NCI-H2029 treated with DMSO at 0.1 percent for 48 hours (cell line): Measurements from ENCODE around the gene DENND11.

Source experiments
- DNase-seq: peaks from one replicate; lab custom pipeline; 2025; lab: John Stamatoyannopoulos, UW

The DENND11 gene

DNA sequence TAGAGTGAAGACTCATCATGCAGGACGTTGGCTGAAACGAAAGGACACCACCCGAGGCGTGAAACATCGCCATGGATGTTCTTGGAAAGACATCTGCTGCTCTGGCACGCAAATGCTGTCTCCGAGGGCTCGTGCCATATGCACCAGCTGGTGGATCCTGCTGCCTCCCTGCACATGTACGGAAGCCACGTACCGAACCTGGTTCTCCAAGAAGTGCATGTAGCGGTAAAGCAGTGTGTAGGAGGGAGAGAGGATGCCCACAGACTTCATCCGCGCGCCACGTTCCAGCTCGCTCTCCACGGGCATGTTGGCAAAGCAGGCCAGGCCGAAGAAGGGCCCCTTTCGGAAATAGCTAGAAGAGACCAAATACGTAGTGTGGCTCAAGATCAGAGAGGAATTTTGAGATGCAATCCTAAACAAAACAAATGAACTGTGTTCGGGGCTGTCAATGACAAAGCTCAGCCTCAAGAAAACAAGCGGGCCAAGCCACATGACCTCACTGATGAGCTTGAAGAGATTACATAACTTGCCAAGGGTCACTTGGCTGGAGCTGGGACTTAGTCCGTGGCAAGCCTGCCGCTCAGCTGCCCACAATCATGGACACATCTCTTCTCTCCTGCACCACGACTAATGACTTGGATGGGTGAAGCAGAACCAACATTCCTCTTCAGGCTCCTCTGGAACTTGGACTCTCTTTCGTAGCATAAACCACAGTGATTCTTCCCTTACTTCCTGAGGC lies 16.5 kb downstream of the DENND11 start:
- DNase-seq, result no peak

GRCh38 chr7:141679014-141679413 lies 23.0 kb downstream of the DENND11 start:
- no peak for DNase-seq

GRCh38 chr7:141676618-141677017 lies 25.3 kb downstream of the DENND11 start:
- no peak for DNase-seq

DNA sequence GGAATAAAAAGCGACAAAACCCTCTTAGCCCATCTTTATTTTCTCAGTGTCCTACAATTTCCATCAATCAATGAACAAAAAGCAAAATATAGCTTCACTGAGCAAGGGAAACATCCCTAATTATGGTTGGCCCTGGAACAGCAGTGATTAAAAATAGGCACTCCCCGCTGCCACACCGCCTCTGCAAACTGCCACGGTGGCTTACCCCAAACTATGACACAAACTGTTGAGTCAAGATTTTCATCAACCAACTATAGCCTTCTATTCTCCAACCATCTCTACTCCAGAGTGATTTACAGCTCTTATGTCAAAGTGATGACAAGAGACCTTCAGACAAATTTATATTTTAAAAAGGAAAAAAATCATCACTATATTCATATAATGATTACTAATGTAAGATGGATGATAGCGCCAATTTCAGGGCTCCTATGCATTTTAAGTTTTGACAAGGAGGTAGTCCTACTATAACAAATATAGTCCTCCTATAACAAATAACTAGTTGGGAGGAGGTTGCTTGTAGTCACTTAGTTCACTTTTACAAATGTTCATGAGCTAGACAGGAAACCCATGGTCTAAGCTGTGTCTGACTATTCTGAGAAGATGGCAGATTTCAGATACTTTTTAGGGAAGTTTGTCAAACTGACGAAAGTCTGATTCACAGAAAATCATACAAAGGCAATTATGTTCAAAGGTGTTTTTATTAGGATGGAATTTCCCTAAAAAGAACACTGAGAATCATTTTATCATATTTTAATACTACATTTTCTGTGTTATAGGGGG lies 26.3 kb downstream of the DENND11 start:
- DNase-seq, result no peak

DNA sequence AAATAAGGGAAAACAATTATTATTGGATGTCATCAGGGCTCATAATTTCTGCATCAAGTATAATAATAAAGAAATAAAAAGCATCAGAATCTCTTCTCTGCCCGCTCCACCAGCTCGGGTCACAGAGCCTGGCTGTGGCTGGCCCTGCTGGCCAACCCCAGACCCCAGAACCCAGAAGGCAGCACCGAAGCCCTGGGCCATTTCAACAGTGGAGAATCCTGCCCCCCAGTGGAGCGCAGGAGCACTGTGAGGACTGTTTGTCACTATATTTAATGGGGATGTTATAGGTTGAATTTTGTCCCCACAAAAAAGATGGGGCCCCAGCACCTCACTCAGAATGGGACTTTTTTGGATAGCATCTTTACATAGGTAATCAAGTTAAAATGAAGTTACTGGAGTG lies 27.3 kb downstream of the DENND11 start:
- DNase-seq, result no peak

DNA sequence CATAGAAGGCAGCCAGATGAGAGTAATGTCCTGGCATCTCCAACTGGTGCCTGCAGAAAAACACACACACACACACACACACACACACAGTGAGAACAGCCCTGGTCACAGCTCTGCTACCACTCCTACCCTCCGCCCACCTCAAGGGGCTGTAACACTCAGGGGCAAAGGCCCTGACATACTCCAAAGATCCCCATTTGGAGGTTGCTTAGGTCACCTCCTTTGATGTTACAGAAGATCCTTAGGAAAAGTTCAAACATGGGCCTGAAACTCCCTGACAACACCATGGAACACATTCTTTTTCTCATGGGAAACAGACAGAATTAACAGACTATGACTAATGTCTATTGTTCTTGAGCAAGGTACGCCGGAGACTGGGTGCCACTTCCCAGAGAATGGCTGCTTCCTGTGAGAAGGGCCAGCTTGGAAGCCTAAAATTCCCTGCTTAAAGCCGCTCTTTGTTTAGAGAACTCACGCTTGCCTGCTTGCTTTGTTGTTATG lies 27.7 kb downstream of the DENND11 start:
- no peak for DNase-seq

GRCh38 chr7:141673346-141673745 lies 28.6 kb downstream of the DENND11 start:
- DNase-seq, result no peak

DNA sequence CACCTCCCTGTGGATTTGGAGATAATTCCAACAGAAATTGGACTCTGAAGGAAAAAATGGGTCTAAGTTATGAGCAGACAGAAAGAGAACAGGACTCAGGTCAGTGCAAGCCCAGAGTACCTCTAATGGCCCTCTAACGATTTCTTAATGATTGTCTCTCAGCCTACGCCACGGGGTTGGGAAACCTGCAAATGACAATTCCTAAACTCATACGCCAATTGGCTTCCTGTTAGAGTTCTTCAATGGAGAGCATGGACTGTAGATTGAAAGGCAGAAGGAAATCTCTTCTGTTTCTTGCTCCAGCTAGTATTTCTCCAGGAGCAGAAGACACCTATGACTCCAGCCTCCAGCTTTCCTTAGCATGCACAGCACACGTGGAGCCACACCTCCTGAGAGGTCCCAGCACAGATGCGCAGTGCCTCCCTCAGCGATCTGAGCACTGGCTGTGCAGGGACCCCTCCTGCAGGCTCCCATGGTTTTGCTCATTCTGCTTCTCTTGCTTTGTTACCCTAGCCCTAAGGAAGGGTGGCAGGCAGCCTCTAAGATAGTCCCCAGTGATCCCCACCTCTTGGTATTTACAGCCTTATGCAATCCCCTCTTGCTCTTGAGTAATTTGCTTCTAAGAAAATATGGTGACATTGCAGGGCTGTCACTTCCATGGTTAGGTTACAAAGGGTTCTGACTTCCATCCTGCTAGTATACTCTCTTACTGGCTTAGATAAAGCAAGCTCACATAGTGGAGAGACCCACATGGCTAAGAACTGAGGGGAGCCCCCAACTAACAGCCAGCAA lies 30.1 kb downstream of the DENND11 start:
- DNase-seq, result no peak

- no peak for DNase-seq
Measured at GRCh38 chr7:141668853-141669252, 33.1 kb downstream of the DENND11 start.

- no peak for DNase-seq
Measured at GRCh38 chr7:141666071-141666470, 35.9 kb downstream of the DENND11 start.

DNA sequence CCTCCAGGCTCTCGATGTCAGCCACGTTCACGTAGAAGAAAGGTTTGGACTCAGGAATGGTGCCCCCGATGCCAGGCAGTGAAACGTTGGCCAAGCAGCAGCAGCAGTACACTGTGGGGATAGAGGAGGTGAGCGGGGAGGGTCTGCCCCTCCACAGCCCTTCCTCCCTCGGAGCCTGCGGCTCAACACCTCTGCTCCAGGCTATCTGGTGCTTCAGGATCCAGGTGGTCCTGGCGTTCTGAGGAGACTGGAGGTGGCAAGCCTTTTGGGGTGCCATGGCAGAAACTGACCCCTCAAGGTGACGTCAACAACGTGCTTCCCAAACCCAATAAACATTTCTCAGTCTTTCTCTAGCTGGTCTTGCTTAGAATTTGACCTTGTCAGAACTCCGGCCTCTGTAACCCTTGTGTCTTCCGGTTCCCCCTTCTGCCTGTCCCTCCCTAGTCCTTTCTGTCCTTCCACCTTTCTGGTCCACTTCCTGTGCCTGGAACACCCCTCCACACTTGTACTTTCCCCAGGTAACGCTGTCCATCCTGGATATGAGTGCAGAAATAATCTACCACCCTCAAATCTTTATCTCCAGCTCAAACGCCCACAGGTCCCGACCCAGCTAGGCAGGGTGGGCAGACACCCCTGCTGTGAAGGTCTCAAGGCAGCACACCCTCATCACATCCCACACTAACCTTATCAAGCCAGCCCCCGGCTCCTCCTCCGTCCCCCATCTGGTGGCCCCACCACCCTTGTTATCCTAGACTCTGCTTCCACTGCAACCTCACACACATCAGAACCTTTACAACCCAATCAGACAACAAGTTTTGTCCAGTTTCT lies 36.5 kb downstream of the DENND11 start:
- DNase-seq, result no peak

DNA sequence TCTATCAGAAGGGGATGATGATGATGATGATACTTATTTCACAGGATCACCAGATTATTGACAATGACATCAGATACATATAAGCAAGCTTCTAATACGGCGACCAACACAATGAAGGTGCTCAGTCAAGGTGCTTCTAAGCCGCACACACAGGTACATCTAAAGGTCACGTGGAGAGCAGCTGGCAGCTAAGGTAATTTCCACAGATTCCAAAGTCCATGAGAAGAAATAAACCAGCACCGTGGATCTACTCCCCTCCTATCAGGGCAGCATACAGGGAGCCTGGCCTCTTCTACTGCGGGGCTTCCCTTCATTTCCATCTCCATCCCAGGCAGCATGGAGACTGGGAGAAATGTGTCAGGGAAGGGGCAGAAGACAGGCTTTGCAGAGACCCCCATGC lies 37.5 kb downstream of the DENND11 start:
- no peak for DNase-seq

- peak; percentile 30 for DNase-seq
Measured at GRCh38 chr7:141663081-141663849, 38.7 kb downstream of the DENND11 start.

DNA sequence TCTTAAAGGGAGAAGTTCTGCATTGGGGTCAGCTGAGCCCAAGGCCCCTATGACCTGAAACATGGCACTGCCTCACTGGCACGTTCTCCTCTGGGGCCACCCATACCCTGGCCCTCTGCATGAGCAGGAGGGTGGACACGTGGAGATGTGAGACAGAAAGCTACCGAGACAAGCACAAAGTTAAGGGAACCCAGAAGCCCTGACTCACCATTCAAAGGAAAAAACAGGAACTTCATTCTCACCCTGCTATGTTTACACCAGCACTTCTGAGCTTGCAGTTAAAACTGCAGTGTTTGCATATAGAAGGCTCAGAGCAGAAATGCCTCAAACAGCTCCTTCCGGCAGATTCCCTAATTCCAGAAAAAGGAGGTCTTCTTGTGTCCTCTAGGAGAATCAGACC lies 41.7 kb downstream of the DENND11 start:
- DNase-seq, result no peak

GRCh38 chr7:141659501-141659900 lies 42.5 kb downstream of the DENND11 start:
- no peak for DNase-seq

- DNase-seq, result peak; percentile 82
Measured at GRCh38 chr7:141654551-141654950, 47.4 kb downstream of the DENND11 start.

DNA sequence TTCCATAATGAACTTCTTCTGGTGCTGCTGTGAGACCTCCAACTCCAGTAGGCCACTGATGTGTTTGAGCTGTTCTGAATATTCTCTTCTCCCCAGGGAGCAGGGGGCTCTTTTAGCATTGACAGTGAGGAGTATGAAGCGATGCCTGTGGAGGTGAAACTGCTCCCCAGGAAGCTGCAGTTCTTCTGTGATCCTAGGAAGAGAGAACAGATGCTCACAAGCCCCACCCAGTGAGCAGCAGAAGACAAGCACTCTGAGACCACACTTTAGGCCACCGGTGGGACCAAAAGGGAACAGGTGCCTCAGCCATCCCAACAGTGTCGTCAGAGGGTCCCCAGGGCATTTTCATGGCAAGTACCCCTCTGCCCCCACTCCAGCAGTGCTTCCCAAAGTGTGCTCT lies 49.3 kb downstream of the DENND11 start:
- DNase-seq, result no peak
